Retina (tissue), 1 donor: ENCODE measurements around the gene IL1RAPL1.

Experiments used
- DNase-seq: peaks from one replicate; pipeline ENCODE4 v3.0.0-alpha.2; 2016

The IL1RAPL1 gene

GRCh38 chrX:29834311-29834710 is 1247.1 kb downstream of the IL1RAPL1 start:
- DNase-seq = no peak

GRCh38 chrX:29834764-29835163 is 1247.5 kb downstream of the IL1RAPL1 start:
- no peak for DNase-seq

- no peak for DNase-seq
Measured at GRCh38 chrX:29841750-29842149, 1254.5 kb downstream of the IL1RAPL1 start.

- no peak for DNase-seq
Measured at GRCh38 chrX:29842552-29842951, 1255.3 kb downstream of the IL1RAPL1 start.

GRCh38 chrX:29851857-29852605 is 1264.8 kb downstream of the IL1RAPL1 start:
- no peak for DNase-seq

- DNase-seq = no peak
Measured at GRCh38 chrX:29852767-29853166, 1265.5 kb downstream of the IL1RAPL1 start.

- no peak for DNase-seq
Measured at GRCh38 chrX:29858714-29859113, 1271.5 kb downstream of the IL1RAPL1 start.

- no peak for DNase-seq
Measured at GRCh38 chrX:29862126-29862677, 1275.0 kb downstream of the IL1RAPL1 start.

GRCh38 chrX:29867971-29868370 is 1280.7 kb downstream of the IL1RAPL1 start:
- DNase-seq = no peak

GRCh38 chrX:29869837-29870236 is 1282.6 kb downstream of the IL1RAPL1 start:
- no peak for DNase-seq

- DNase-seq = no peak
Measured at GRCh38 chrX:29870608-29871007, 1283.4 kb downstream of the IL1RAPL1 start.

- DNase-seq = no peak
Measured at GRCh38 chrX:29872831-29873230, 1285.6 kb downstream of the IL1RAPL1 start.

- no peak for DNase-seq
Measured at GRCh38 chrX:29876733-29877132, 1289.5 kb downstream of the IL1RAPL1 start.

GRCh38 chrX:29880977-29881376 is 1293.7 kb downstream of the IL1RAPL1 start:
- no peak for DNase-seq

GRCh38 chrX:29890004-29890403 is 1302.8 kb downstream of the IL1RAPL1 start:
- DNase-seq = no peak

GRCh38 chrX:29890646-29891200 is 1303.5 kb downstream of the IL1RAPL1 start:
- no peak for DNase-seq

GRCh38 chrX:29902004-29902403 is 1314.8 kb downstream of the IL1RAPL1 start:
- DNase-seq = no peak

- DNase-seq = no peak
Measured at GRCh38 chrX:29903360-29903759, 1316.1 kb downstream of the IL1RAPL1 start.

GRCh38 chrX:29911673-29912072 is 1324.4 kb downstream of the IL1RAPL1 start:
- DNase-seq = no peak

GRCh38 chrX:29913647-29914046 is 1326.4 kb downstream of the IL1RAPL1 start:
- no peak for DNase-seq

GRCh38 chrX:29922607-29923006 is 1335.4 kb downstream of the IL1RAPL1 start:
- no peak for DNase-seq

- no peak for DNase-seq
Measured at GRCh38 chrX:29926056-29926455, 1338.8 kb downstream of the IL1RAPL1 start.

GRCh38 chrX:29926659-29927058 is 1339.4 kb downstream of the IL1RAPL1 start:
- DNase-seq = no peak

- DNase-seq = no peak
Measured at GRCh38 chrX:29935455-29935854, 1348.2 kb downstream of the IL1RAPL1 start.
